Activated naive CD4-positive, alpha-beta T cell treated with anti-CD3 and anti-CD28 coated beads, Interleukin-2, amount 50 U/mL, for 24 hours (primary cell): ENCODE results near the gene SLC1A6.
"Not testable (repeated sequence)": the region's sequence is repeated elsewhere in the genome, so short reads cannot be mapped to it uniquely, and the experiment has no call there.

Experiments used
- H3K27ac Mint-ChIP-seq: one replicate; pipeline ENCODE4 v1.8.0; 2021; ENCODE audit warnings: mild to moderate bottlenecking, mixed read lengths
- H3K27me3 Mint-ChIP-seq: one replicate; pipeline ENCODE4 v1.8.0; 2021; ENCODE audit warnings: mixed read lengths
- H3K36me3 Mint-ChIP-seq: one replicate; pipeline ENCODE4 v1.8.0; 2021; ENCODE audit warnings: mixed read lengths
- H3K4me1 Mint-ChIP-seq: one replicate; pipeline ENCODE4 v1.8.0; 2021; ENCODE audit warnings: mixed read lengths
- H3K4me3 Mint-ChIP-seq: one replicate; pipeline ENCODE4 v1.8.0; 2021; ENCODE audit warnings: mild to moderate bottlenecking, mixed read lengths
- H3K9me3 Mint-ChIP-seq: one replicate; pipeline ENCODE4 v1.8.0; 2021; ENCODE audit warnings: mixed read lengths

Gene SLC1A6

DNA sequence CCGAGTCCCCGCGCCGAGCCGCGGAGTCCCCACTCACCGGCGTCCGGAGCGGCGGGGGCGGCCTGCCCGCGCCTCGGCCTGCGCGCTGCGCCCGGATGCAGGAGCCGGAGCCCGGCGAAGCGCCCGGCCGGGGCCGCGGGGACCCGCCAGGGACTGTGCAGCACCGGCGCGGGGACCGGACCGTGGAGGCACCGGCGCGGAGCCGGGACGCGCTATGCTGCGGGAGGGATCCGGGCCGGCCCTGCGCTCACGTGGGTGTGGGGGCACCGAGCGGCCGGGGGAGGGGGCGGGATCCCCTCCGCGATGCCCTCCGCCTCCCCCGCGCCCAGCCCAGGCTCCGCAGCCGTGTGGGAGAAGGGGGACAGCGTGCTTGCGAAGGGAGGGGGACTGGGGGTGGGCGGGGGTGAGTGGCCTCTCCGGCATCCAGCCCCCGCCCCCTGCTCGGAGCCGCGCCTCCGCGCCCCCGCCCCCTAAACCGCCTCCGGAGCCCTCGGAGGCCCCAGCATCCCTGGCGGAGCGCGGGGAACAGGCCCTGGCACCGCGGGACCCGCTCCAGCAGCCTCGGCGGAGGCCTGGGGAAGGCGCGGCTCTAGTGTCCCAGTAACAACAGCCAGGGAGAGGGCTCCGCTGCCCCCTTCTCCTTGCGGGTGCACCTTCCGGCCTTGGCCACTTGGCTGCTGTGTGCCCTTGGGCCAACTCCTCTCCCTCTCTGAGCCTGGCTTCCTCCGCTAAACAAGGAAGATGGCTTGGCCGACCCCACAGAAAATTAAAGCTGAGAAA is at the start of gene SLC1A6:
TSS of gene SLC1A6 (minus strand) at position 389 of the 780 bp plus-strand sequence. CDS start 6,954 bp downstream, outside the sequence.
- H3K4me1 Mint-ChIP-seq = peaks cover 4% of the 10 kb centered on the region
- H3K36me3 Mint-ChIP-seq = no peaks in the 10 kb centered on the region
- no peak within 1 kb of the TSS for H3K4me3 Mint-ChIP-seq
- peaks cover 35% of the 10 kb centered on the region for H3K27me3 Mint-ChIP-seq
- no peaks in the 10 kb centered on the region for H3K9me3 Mint-ChIP-seq
- no peak within 1 kb of the TSS for H3K27ac Mint-ChIP-seq

DNA sequence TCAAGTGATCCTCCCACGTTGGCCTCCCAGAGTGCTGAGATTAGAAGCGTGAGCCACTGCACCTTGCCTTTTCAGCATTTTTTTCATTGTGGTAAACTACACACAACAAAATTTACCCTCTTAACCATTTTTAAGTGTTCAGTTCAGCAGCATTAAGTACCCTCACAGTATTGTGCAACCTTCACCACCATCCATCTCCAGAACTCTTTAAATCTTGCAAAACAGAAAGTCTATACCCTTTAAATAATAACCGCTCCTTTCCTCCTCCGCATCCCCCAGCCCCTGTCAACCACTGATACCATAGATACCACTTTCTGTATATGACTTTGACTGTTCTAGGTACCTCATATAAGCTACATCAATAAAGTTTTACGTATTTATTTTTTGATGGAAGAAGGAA is 48.8 kb upstream of the SLC1A6 start:
- Mint-ChIP-seq H3K4me1 (no peaks in the 10 kb centered on the region), H3K27me3 (peaks cover 3% of the 10 kb centered on the region), H3K27ac (no peak overlapping the region), H3K4me3 (no peak overlapping the region), H3K9me3 (no peaks in the 10 kb centered on the region), H3K36me3 (no peaks in the 10 kb centered on the region)

DNA sequence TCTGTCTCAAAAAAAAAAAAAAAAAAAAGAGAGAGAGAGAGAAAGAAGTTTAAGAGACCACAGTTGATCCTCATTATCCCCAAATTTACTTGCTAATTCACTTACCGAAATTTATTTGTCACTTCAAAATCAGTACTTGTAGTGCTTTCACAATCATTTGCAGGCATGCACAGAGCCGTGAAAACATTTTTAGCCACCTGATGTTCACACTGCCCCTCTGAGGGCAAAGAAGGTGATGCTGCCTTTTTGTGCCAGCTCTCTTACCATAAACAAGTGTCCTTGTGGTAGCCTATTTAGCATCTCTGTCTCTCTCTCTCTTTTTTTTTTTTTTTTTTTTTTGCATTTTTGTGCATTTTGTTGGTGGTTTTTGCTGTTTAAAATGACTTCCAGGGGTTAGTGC is 45.6 kb upstream of the SLC1A6 start:
- H3K36me3 Mint-ChIP-seq = no peaks in the 10 kb centered on the region
- no peaks in the 10 kb centered on the region for H3K9me3 Mint-ChIP-seq
- H3K4me1 Mint-ChIP-seq = no peaks in the 10 kb centered on the region
- H3K4me3 Mint-ChIP-seq = no peak overlapping the region
- no peak overlapping the region for H3K27ac Mint-ChIP-seq
- peaks cover 3% of the 10 kb centered on the region for H3K27me3 Mint-ChIP-seq

DNA sequence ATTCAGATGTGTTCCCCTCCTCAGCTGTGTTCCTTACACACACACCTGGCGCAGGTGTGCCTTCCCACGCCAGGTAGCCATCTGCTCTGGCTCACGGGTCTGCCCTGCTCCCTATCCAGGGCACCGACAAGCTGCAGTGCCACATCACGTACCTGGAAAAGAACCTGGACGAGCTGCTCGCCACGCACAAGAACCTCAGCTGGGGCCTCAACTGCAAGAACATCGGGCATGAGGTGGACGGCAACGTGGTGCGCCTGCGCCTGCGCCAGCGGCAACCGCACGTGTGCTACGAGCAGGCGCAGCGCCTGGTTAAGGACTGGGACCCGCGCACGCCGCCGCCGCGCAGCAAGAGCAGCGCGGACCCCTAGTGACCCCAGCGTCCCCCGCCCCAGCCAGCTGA is 43.1 kb upstream of the SLC1A6 start:
- no peaks in the 10 kb centered on the region for H3K4me1 Mint-ChIP-seq
- no peak overlapping the region for H3K27ac Mint-ChIP-seq

DNA sequence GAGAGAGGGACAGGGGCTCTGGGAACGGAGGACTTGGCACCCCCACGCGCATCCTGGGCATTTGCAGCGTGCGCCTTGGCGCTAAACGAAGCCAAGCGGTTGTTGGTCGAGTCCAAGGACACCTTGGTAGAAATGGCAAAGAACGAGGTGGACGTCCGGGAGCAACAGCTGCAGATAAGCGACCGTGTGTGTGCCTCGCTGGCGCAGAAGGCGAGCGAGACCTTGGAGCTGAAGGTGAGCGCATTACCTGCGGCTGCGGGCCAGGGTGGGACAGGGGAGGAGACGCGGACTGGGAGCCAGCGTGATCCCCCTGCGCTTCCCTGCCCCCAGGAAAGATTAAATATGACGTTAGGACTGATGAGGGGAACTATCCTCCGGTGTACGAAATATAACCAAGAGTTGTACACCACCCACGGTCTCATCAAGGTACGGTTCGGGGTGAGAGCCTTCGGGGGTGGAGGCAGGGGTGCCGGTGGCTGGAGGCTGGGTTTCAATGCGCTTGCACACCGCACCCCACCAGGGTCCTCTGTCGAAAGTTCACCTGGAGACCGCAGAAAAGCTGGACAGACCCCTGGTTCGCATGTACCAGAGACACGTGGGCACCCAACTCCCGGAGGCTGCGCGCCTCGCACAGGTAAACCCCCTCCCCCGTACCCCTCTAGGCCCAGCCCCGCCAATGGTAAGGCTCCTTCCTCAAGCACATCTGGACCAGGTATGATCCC is 41.8 kb upstream of the SLC1A6 start:
- Mint-ChIP-seq H3K4me1 (no peaks in the 10 kb centered on the region), H3K4me3 (no peak overlapping the region), H3K36me3 (no peaks in the 10 kb centered on the region), H3K27me3 (peaks cover 9% of the 10 kb centered on the region), H3K27ac (no peak overlapping the region), H3K9me3 (no peaks in the 10 kb centered on the region)

More for the DNA sequence above, 43.1 kb upstream of the SLC1A6 start:
- H3K36me3 Mint-ChIP-seq = no peaks in the 10 kb centered on the region
- H3K9me3 Mint-ChIP-seq = no peaks in the 10 kb centered on the region
- peaks cover 5% of the 10 kb centered on the region for H3K27me3 Mint-ChIP-seq
- no peak overlapping the region for H3K4me3 Mint-ChIP-seq

DNA sequence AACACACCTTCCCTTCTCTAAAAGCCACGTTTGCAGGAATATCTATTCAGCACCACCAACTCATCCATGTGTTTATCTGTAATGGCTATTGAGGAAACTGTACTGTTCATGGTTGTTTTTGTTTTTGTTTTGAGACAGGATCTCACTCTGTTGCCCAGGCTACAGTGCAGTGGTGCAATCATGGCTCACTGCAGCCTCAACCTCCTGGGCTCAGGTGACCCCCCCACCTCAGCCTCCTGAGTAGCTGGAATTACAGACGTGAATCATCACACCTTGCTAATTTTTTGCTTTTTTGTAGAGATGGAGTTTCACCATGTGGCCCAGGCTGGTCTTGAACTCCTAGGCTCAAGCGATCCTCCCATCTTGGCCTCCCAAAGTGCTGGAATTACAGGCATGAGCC is 39.2 kb upstream of the SLC1A6 start:
- H3K4me3 Mint-ChIP-seq, H3K4me1 Mint-ChIP-seq, H3K9me3 Mint-ChIP-seq, H3K27ac Mint-ChIP-seq, H3K36me3 Mint-ChIP-seq: not testable (repeated sequence)
- H3K27me3 Mint-ChIP-seq = peaks cover 18% of the 10 kb centered on the region

DNA sequence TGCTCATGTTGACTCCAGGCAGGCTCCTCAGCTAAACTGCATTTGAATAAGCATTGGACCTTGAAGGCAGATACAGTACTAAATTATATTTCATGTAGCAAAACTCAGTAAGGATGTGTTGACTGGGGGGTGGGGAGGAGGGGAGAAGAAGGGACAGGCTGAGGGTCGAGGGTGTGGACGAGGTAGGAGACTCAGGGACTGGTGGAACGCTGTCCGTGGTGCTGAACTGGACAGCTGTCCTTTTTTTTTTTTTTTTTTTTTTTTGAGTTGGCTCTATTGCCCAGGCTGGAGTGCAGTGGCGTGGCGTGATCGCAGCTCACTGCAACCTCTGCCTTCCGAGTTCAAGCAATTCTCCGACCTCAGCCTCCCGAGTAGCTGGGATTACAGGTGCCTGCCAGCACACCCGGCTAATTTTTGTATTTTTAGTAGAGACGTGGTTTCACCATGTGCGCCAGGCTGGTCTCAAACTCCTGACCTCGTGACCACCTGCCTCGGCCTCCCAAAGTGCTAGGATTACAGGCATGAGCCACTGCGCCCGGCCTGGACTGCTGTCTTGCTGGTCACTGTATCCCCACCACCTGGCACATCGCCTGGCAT is 36.4 kb upstream of the SLC1A6 start:
- no peaks in the 10 kb centered on the region for H3K4me1 Mint-ChIP-seq
- no peak overlapping the region for H3K27ac Mint-ChIP-seq
- H3K36me3 Mint-ChIP-seq = no peaks in the 10 kb centered on the region
- H3K4me3 Mint-ChIP-seq = no peak overlapping the region
- no peaks in the 10 kb centered on the region for H3K9me3 Mint-ChIP-seq
- peaks cover 36% of the 10 kb centered on the region for H3K27me3 Mint-ChIP-seq

DNA sequence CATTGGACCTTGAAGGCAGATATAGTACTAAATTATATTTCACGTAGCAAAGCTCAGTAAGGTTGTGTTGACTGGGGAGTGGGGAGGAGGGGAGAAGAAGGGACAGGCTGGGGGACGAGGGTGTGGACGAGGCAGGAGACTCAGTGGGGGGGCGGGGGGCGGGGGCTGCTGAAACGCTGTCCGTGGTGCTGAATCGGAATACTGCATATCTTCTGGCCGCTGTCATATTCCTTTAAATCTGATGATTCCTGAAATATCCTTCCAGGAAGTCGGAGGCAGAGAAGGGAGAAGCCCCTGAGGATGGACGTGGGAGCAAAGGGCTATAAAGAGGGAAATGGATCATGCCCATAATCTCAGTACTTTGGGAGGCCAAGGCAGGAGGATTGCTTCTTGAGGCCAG is 34.9 kb upstream of the SLC1A6 start:
- Mint-ChIP-seq H3K9me3 (no peaks in the 10 kb centered on the region), H3K27me3 (peaks cover 35% of the 10 kb centered on the region), H3K4me1 (no peaks in the 10 kb centered on the region), H3K27ac (no peak overlapping the region), H3K4me3 (no peak overlapping the region), H3K36me3 (no peaks in the 10 kb centered on the region)

DNA sequence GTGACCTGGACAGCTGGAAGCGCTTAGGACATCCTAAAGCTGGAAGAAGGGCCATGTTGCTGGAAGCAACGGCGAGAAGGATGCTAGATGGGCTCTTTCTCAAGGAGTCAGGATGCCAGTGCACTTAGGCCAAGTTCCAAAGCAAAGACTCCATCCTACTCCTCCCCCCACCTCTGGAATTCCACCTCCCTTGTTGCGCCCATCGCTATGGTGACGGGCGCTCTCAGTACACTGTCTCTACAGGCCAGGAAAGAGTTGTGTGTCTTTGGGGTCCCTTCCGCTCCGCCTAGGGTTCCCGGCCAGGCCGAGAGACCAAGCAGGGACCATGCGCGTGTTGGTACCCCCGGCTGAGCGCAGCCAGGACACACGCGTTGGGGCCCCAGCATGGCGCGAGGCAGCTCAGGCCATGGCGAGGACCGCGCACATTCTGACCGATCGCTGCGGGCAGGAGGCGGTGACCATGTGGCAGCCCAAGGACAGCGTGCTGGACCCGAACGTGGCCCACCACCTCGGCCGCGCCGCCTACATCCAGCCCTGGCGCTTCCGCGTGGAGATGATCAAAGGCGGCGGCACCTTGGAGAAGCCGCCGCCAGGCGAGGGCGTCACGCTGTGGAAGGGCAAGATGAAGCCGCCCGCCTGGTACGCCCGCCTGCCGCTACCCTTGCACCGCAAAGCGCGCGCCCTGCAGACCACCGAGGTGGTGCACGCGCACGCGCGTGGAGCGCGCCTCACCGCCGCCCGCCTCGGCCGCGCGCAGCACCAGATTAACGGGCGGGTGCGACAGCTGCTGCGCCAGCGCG is 31.0 kb upstream of the SLC1A6 start:
- Mint-ChIP-seq H3K4me1 (no peaks in the 10 kb centered on the region), H3K27ac (no peak overlapping the region), H3K27me3 (peaks cover 34% of the 10 kb centered on the region), H3K36me3 (no peaks in the 10 kb centered on the region), H3K9me3 (no peaks in the 10 kb centered on the region), H3K4me3 (no peak overlapping the region)

DNA sequence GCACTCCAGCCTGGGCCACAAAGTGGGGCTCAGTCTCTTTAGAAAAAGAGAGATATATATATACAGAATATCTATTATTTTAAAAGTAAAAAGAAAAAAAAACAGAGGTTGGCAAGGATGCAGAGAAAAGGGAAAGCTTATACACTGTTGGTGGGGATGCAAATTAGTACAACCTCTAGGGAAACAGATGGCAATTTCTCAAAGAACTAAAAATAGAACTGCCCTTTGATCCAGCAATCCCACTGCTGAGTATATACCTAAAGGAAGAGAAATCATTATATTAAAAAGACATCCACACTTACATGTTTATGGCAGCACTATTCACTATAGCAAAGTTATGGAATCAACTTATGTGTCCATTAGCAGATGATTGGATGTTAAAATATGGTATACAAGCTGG is 28.6 kb upstream of the SLC1A6 start:
- Mint-ChIP-seq H3K27me3 (peaks cover 28% of the 10 kb centered on the region), H3K9me3 (no peaks in the 10 kb centered on the region), H3K4me3 (no peak overlapping the region), H3K36me3 (no peaks in the 10 kb centered on the region), H3K4me1 (no peaks in the 10 kb centered on the region), H3K27ac (no peak overlapping the region)

DNA sequence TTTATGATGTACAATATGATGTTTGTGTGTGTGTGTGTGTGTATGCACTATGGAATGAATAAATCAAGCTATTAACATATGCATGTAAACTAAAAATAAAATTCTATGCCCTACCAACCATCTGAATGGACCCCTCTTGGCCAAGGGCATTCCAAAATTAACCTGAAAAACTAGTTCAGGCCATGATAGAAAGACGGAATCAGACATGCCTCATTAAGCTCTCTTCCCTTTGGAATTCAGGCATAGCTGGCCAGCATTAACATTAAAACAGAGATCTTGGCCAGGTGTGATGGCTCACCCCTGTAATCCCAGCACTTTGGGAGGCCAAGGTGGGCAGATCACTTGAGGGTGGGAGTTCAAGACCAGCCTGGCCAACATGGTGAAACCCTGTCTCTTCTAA is 18.3 kb upstream of the SLC1A6 start:
- Mint-ChIP-seq H3K9me3 (no peaks in the 10 kb centered on the region), H3K27ac (no peak overlapping the region), H3K27me3 (peaks cover 24% of the 10 kb centered on the region), H3K4me3 (no peak overlapping the region), H3K4me1 (no peaks in the 10 kb centered on the region), H3K36me3 (no peaks in the 10 kb centered on the region)

DNA sequence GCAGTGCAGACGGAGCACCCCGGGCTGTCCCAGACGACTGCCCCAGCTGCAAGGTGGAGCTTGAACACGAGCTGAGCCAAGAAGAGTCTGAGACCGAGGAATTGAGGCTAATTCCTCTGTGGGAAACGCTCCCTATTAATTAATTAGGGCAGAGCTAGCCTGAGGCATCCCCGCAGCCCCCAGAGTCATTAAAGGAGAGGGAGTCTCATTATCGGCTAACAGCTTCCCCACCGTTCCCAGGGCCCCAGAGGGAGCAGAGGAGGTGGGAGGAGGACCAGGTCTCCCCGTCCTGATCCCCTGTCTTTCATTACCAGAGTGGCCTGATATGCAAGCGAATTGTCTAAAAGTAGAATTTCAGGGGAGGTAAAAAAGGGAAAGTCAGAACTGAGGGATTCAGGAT is 13.1 kb upstream of the SLC1A6 start:
- Mint-ChIP-seq H3K27me3 (peaks cover 17% of the 10 kb centered on the region), H3K4me1 (no peaks in the 10 kb centered on the region), H3K27ac (no peak overlapping the region), H3K36me3 (no peaks in the 10 kb centered on the region), H3K9me3 (no peaks in the 10 kb centered on the region), H3K4me3 (no peak overlapping the region)

DNA sequence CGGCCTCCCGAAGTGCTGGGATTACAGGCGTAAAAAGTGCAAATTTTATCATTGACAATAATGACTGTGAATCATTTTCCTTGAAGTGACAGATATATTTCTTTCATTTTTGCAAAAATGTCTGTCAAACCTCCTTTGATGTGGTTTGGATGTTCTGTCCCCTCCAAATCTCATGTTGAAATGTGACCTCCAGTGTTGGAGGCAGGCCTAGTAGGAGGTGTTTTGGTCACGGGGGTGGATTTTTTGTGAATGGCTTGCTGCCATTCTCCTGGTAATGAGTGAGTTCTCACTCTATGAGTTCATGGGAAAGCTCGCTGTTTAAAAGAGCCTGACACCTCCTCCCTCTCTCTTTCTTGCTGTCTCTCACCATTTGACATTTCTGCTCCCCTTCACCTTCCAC is 5.5 kb upstream of the SLC1A6 start:
- Mint-ChIP-seq H3K27ac (no peak overlapping the region), H3K9me3 (no peaks in the 10 kb centered on the region), H3K36me3 (no peaks in the 10 kb centered on the region), H3K27me3 (peaks cover 13% of the 10 kb centered on the region), H3K4me1 (peaks cover 1% of the 10 kb centered on the region), H3K4me3 (no peak overlapping the region)

DNA sequence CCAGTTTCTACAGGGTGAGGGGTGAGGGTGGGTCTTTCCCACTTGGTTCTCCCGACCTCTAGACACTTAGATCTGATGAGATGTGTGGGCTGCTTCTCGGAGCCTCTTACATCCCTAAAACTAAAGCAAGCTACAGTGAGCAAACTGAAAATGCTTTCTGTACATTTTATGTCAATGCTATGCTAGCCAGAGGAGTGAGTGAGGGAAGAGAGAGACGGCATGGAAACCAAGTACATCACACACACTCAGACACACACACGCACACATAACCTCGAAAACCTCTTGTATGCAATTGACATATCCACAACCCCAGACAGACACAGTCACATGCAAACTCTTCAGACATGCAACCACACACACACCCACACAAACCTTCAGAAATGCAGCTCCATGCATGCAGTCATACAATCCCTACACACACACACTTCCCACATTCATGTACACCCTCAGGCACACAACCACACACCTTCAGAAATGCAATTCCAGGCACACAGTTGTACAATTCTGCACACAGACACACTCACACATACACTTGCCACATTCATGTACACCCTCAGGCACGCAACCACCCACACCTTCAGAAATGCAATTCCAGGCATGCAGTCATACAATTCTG is 1.4 kb downstream of the SLC1A6 start:
- H3K9me3 Mint-ChIP-seq = no peaks in the 10 kb centered on the region
- H3K36me3 Mint-ChIP-seq = no peaks in the 10 kb centered on the region
- peaks cover 35% of the 10 kb centered on the region for H3K27me3 Mint-ChIP-seq
- H3K4me3 Mint-ChIP-seq = no peak overlapping the region
- H3K4me1 Mint-ChIP-seq = peaks cover 4% of the 10 kb centered on the region
- H3K27ac Mint-ChIP-seq = no peak overlapping the region

DNA sequence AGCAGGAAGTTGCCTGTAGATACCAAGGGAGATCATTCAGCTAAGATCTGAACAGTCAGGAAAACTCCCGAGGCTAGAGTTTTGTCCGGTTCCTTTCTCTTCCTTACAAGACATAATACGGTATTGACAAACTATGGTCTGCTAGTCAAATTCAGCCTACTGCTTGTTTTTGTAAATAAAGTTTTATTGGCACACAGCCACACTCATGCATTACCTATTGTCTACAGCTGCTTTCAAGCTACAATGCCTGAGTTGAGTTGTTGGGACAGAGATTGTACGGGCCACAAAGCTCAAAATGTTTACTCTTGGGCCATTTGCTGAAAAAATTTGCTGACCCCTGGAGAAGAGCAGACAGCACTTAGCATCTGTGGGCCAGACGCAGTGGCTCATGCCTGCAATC is 2.5 kb downstream of the SLC1A6 start:
- no peak overlapping the region for H3K27ac Mint-ChIP-seq
- H3K36me3 Mint-ChIP-seq = no peaks in the 10 kb centered on the region
- no peak overlapping the region for H3K4me3 Mint-ChIP-seq
- H3K27me3 Mint-ChIP-seq = peaks cover 35% of the 10 kb centered on the region
- H3K9me3 Mint-ChIP-seq = no peaks in the 10 kb centered on the region
- H3K4me1 Mint-ChIP-seq = peaks cover 4% of the 10 kb centered on the region
